ENCODE measurements around the gene SPACA5. TPM values are rescaled to one million over a fixed set of nuclear protein-coding genes. Genes with fewer than 3 reads are reported as not detected.

The SPACA5 gene
- polyA plus RNA-seq, 1 donor (not counting 4 experiments of a cell fraction or from before 2014, with no cell fraction given), result not detected

DNA sequence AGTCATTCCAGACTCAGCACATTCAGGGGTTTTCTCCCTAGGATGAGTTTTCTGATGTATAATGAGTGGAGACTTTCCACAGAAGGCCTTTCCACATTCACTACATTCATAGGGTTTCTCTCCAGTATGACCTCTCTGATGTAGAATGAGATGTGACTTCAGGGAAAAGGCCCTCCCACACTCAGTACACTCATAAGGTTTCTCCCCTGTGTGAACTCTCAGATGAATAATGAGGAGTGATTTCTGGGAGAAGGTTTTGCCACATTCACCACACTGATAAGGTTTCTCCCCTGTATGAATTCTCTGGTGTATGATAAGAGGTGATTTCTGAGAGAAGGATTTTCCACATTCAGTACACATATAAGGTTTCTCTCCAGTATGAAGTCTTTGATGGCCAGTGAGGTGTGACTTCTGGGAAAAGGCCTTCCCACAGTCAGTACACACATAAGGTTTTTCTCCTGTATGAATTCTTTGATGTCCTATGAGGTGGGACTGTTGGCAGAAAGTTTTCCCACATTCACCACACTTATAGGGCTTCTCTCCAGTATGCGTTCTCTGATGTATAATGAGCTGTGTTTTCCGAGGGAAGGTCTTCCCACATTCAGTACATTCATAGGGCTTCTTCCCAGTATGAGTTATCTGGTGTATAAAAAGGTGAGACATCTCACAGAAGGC lies 52.0 kb downstream of the SPACA5 start:
- FAIRE-seq, result no peak
- dilution Hi-C loops (cut with MboI; ENCODE audit: extremely low pct_ligation_motif_present, low sequenced_read_pairs), result no loop called here

DNA sequence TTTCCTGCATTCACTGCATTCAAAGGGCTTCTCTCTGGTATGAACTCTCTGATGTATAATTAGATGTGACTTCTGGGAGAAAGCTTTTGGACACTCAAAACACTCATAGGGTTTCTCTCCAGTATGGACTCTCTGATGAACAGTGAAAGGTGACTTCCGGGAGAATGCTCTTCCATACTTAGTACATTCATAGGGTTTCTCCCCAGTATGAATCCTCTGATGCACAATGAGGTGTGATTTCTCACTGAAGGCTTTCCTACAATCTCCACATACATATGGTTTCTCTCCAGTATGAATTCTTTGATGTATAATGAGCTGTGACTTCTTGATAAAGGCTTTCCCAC lies 52.5 kb downstream of the SPACA5 start:
- no peak overlapping the region for H3K27ac ChIP-seq (ENCODE audit: control insufficient read depth, insufficient read depth, low read length)
- TF ChIP-seq, protein P1, sequence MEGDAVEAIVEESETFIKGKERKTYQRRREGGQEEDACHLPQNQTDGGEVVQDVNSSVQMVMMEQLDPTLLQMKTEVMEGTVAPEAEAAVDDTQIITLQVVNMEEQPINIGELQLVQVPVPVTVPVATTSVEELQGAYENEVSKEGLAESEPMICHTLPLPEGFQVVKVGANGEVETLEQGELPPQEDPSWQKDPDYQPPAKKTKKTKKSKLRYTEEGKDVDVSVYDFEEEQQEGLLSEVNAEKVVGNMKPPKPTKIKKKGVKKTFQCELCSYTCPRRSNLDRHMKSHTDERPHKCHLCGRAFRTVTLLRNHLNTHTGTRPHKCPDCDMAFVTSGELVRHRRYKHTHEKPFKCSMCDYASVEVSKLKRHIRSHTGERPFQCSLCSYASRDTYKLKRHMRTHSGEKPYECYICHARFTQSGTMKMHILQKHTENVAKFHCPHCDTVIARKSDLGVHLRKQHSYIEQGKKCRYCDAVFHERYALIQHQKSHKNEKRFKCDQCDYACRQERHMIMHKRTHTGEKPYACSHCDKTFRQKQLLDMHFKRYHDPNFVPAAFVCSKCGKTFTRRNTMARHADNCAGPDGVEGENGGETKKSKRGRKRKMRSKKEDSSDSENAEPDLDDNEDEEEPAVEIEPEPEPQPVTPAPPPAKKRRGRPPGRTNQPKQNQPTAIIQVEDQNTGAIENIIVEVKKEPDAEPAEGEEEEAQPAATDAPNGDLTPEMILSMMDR (optimal IDR thresholded peaks at IDR 0.05 in 1 of 3, IDR thresholded peaks at IDR 0.05 in 1 of 3, conservative IDR thresholded peaks at IDR 0.05 in 1 of 3; ENCODE audit: extremely low read depth in 1 of 3, insufficient read depth in 2 of 3, low read length in 3 of 3), result no peak
- TF ChIP-seq EZH2 (IDR thresholded peaks at IDR 0.05; ENCODE audit: low read length), result no peak
- H3K27me3 ChIP-seq (ENCODE audit: control insufficient read depth, extremely low read depth, insufficient read depth, low read length), result no peaks in the 10 kb centered on the region
- dilution Hi-C loops (cut with MboI; ENCODE audit: extremely low pct_ligation_motif_present, low sequenced_read_pairs), result no loop called here
- no peaks in the 10 kb centered on the region for H3K9me3 ChIP-seq (ENCODE audit: control insufficient read depth, low read depth, low read length)
- H3K79me2 ChIP-seq (ENCODE audit: control insufficient read depth, insufficient read depth, low read length), result no peaks in the 10 kb centered on the region
- no peak overlapping the region for H3K4me3 ChIP-seq (ENCODE audit: control insufficient read depth in 2 of 3, extremely low read depth in 1 of 3, insufficient read depth in 2 of 3, low read depth in 1 of 3, low read length in 3 of 3)
- H3K4me2 ChIP-seq (ENCODE audit: control insufficient read depth, extremely low read depth, insufficient read depth, low read depth, low read length), result no peak overlapping the region
- no peak overlapping the region for H2AFZ ChIP-seq (ENCODE audit: control insufficient read depth, low read length)
- FAIRE-seq (no peak), DNase-seq (ENCODE audit: low read depth, low spot score) (no peak)
- H3K4me1 ChIP-seq (ENCODE audit: control insufficient read depth, extremely low read depth, insufficient read depth, low read length), result no peaks in the 10 kb centered on the region
- H3K36me3 ChIP-seq (ENCODE audit: control insufficient read depth in 2 of 2, extremely low read depth in 1 of 2, insufficient read depth in 2 of 2, low read length in 2 of 2), result no peaks in the 10 kb centered on the region
- no peaks in the 10 kb centered on the region for H4K20me1 ChIP-seq (ENCODE audit: control insufficient read depth, extremely low read depth, insufficient read depth, low read length)
- no peaks in the 10 kb centered on the region for H3K9me1 ChIP-seq (ENCODE audit: control insufficient read depth, extremely low read depth, insufficient read depth, low read length)
- H3K9ac ChIP-seq (ENCODE audit: control insufficient read depth, extremely low read depth, insufficient read depth, low read length), result no peak overlapping the region

More for the DNA sequence above, 52.0 kb downstream of the SPACA5 start:
- no peaks in the 10 kb centered on the region for H3K79me2 ChIP-seq (ENCODE audit: control insufficient read depth, insufficient read depth, low read length)
- no peaks in the 10 kb centered on the region for H3K36me3 ChIP-seq (ENCODE audit: control insufficient read depth in 2 of 2, extremely low read depth in 1 of 2, insufficient read depth in 2 of 2, low read length in 2 of 2)
- no peaks in the 10 kb centered on the region for H3K9me3 ChIP-seq (ENCODE audit: control insufficient read depth, low read depth, low read length)
- H4K20me1 ChIP-seq (ENCODE audit: control insufficient read depth, extremely low read depth, insufficient read depth, low read length), result no peaks in the 10 kb centered on the region
- H3K4me1 ChIP-seq (ENCODE audit: control insufficient read depth, extremely low read depth, insufficient read depth, low read length), result no peaks in the 10 kb centered on the region
- TF ChIP-seq EZH2 (IDR thresholded peaks at IDR 0.05; ENCODE audit: low read length), result no peak
- TF ChIP-seq, protein P1 (optimal IDR thresholded peaks at IDR 0.05 in 1 of 3, IDR thresholded peaks at IDR 0.05 in 1 of 3, conservative IDR thresholded peaks at IDR 0.05 in 1 of 3; ENCODE audit: extremely low read depth in 1 of 3, insufficient read depth in 2 of 3, low read length in 3 of 3), result no peak
- no peaks in the 10 kb centered on the region for H3K27me3 ChIP-seq (ENCODE audit: control insufficient read depth, extremely low read depth, insufficient read depth, low read length)
- H3K9ac ChIP-seq (ENCODE audit: control insufficient read depth, extremely low read depth, insufficient read depth, low read length), result no peak overlapping the region
- H2AFZ ChIP-seq (ENCODE audit: control insufficient read depth, low read length), result no peak overlapping the region
- H3K27ac ChIP-seq (ENCODE audit: control insufficient read depth, insufficient read depth, low read length), result no peak overlapping the region
- DNase-seq (ENCODE audit: low read depth, low spot score), result no peak
- H3K4me2 ChIP-seq (ENCODE audit: control insufficient read depth, extremely low read depth, insufficient read depth, low read depth, low read length), result no peak overlapping the region
- no peak overlapping the region for H3K4me3 ChIP-seq (ENCODE audit: control insufficient read depth in 2 of 3, extremely low read depth in 1 of 3, insufficient read depth in 2 of 3, low read depth in 1 of 3, low read length in 3 of 3)
- H3K9me1 ChIP-seq (ENCODE audit: control insufficient read depth, extremely low read depth, insufficient read depth, low read length), result no peaks in the 10 kb centered on the region

Other genes with a start within 250 kb of the SPACA5 start
- gene ZNF81, start 170.1 kb upstream of the SPACA5 start, polyA plus RNA-seq, result 3.8 to 5.0 TPM (median 5.0 TPM) in 3 replicates
- gene ZNF182, start 3.0 kb upstream of the SPACA5 start, polyA plus RNA-seq, result 1.4 to 2.4 TPM (median 1.9 TPM) in 3 replicates
- gene ZNF630, start 64.7 kb downstream of the SPACA5 start, polyA plus RNA-seq, result 0.55 to 0.86 TPM (median 0.78 TPM) in 3 replicates
- gene SPACA5B, start 123.6 kb downstream of the SPACA5 start, polyA plus RNA-seq, result not detected in 3 replicates
- gene SSX5, start 189.8 kb downstream of the SPACA5 start, polyA plus RNA-seq, result not detected in 3 replicates
- not detected in 3 replicates for gene SSX1, start 248.4 kb downstream of the SPACA5 start, polyA plus RNA-seq

Data from keratinocyte (primary cell).